Body of pancreas (tissue), 4 donors: ENCODE measurements around the gene GOLGA6L2. TPM values are rescaled to one million over a fixed set of nuclear protein-coding genes. Genes with fewer than 3 reads are reported as not detected.

Experiments
- ATAC-seq: fragments of 150-250 bp; one replicate; pipeline ENCODE4 v1.9.1; 2016
- DNase-seq, 4 donors: peaks; one replicate each; pipeline ENCODE4 v3.0.0-alpha.2; 2019
- H3K27ac ChIP-seq, 4 donors: fragments of 200-600 bp; sonication (generic); 1 replicate in 3 of 4; 2 replicates in 1 of 4; pipeline versions ENCODE4 v1.5.1 to v1.6.1; 2016 to 2019; ENCODE audit warnings: mild to moderate bottlenecking in 1 of 4, mixed read lengths in 1 of 4, moderate library complexity in 1 of 4
- H3K27me3 ChIP-seq, 2 donors: fragments of 200-600 bp; sonication (generic); one replicate each; pipeline ENCODE4 v1.6.0; 2016; ENCODE audit warnings: mild to moderate bottlenecking in 1 of 2
- H3K36me3 ChIP-seq, 2 donors: fragments of 200-600 bp; sonication (generic); replicated peaks in 1 of 2; 2 replicates each; pipeline ENCODE4 v1.5.1; 2016; ENCODE audit warnings: low read depth in 2 of 2; ENCODE audit not compliant: insufficient read depth in 1 of 2
- H3K4me1 ChIP-seq: fragments of 200-600 bp; sonication (generic); one replicate; pipeline ENCODE4 v1.6.0; 2016
- H3K4me3 ChIP-seq, 2 donors: fragments of 200-600 bp; sonication (generic); 1 replicate in 1 of 2; 2 replicates in 1 of 2; pipeline ENCODE4 v1.5.1; 2016 to 2019
- H3K9me3 ChIP-seq, 3 donors: fragments of 200-600 bp; sonication (generic); 1 replicate in 2 of 3; 2 replicates in 1 of 3; pipeline ENCODE4 v1.5.1; 2016
- CTCF ChIP-seq, 7 experiments: fragments of 450-650 bp in 4 of 7; fragments of 200-600 bp in 3 of 7; sonication (generic) in 3 of 7; IDR thresholded peaks; one replicate each; pipeline ENCODE4 v1.5.1; 2016 to 2019; ENCODE audit warnings: antibody characterized with exemption in 7 of 7
- POLR2A ChIP-seq, 3 donors: fragments of 450-650 bp; IDR thresholded peaks; one replicate each; pipeline ENCODE4 v1.6.1; 2016; ENCODE audit warnings: antibody characterized with exemption in 3 of 3, mild to moderate bottlenecking in 2 of 3
- WGBS, 2 donors: methylation state at CpG; one replicate each; pipeline ENCODE4 v1.1.5; 2017; 5-methylcytosine and 5-hydroxymethylcytosine counted together
- intact Hi-C: fragments of 100-400 bp; cut with DNase I; formaldehyde crosslinking; loops from one replicate; pipeline ENCODE4 v1.15.1; 2023
- total RNA-seq, 2 donors: library from RNA; depleted of rRNA; stranded (reverse); fragments of >200 nt; gene quantifications; one replicate each; pipeline ENCODE4 v1.1.0, GENCODE V29; 2016

GOLGA6L2 gene
- total RNA-seq, 2 donors from 2014 or later: not detected

- Histone ChIP-seq H3K9me3 (no peaks in the 10 kb centered on the region), H3K27me3 (no peaks in the 10 kb centered on the region), H3K4me3 (no peak overlapping the region), H3K4me1 (no peaks in the 10 kb centered on the region), H3K27ac (no peak overlapping the region), H3K36me3 (no peaks in the 10 kb centered on the region)
- TF ChIP-seq CTCF (IDR thresholded peaks at IDR 0.05) (no peak), POLR2A (IDR thresholded peaks at IDR 0.05) (no peak)
- WGBS, 2 donors: 73 to 77% methylated on average over 11 to 13 of the region's 13 CpGs
- DNase-seq (no peak), ATAC-seq (no peak)
- intact Hi-C loops: no loop called here
Measured at GRCh38 chr15:23424111-23424904, 22.7 kb downstream of the GOLGA6L2 start.

GRCh38 chr15:23422946-23423708 lies 23.9 kb downstream of the GOLGA6L2 start:
- WGBS, 2 donors: 70 to 73% methylated on average over 6 to 8 of the region's 8 CpGs
- DNase-seq (no peak), ATAC-seq (peak; percentile 45)

GRCh38 chr15:23422099-23422945 lies 24.7 kb downstream of the GOLGA6L2 start:
- Histone ChIP-seq H3K4me3 (no peak overlapping the region), H3K4me1 (no peaks in the 10 kb centered on the region), H3K9me3 (no peaks in the 10 kb centered on the region), H3K27me3 (no peaks in the 10 kb centered on the region), H3K36me3 (no peaks in the 10 kb centered on the region), H3K27ac (no peak overlapping the region)
- intact Hi-C loops: no loop called here
- TF ChIP-seq POLR2A (IDR thresholded peaks at IDR 0.05) (no peak), CTCF (IDR thresholded peaks at IDR 0.05) (no peak)
- WGBS, 2 donors: 71 to 75% methylated on average over 14 to 18 of the region's 18 CpGs
- no peak for ATAC-seq
- no peak for DNase-seq

More at GRCh38 chr15:23422946-23423708, 23.9 kb downstream of the GOLGA6L2 start:
- Histone ChIP-seq H3K27ac (no peak overlapping the region), H3K4me3 (no peak overlapping the region), H3K9me3 (no peaks in the 10 kb centered on the region), H3K4me1 (no peaks in the 10 kb centered on the region), H3K27me3 (no peaks in the 10 kb centered on the region), H3K36me3 (no peaks in the 10 kb centered on the region)
- intact Hi-C loops: no loop called here
- TF ChIP-seq POLR2A (IDR thresholded peaks at IDR 0.05) (no peak), CTCF (IDR thresholded peaks at IDR 0.05) (no peak)

GRCh38 chr15:23420806-23421575 lies 26.1 kb downstream of the GOLGA6L2 start:
- DNase-seq (no peak), ATAC-seq (no peak)
- WGBS, 2 donors: 61 to 71% methylated on average over 15 to 16 of the region's 16 CpGs
- H3K27ac ChIP-seq: no peak overlapping the region
- intact Hi-C loops: no loop called here
- no peaks in the 10 kb centered on the region for H3K27me3 ChIP-seq
- no peaks in the 10 kb centered on the region for H3K9me3 ChIP-seq
- no peaks in the 10 kb centered on the region for H3K36me3 ChIP-seq
- no peak for TF ChIP-seq POLR2A (IDR thresholded peaks at IDR 0.05)
- no peak for TF ChIP-seq CTCF (IDR thresholded peaks at IDR 0.05)
- H3K4me1 ChIP-seq: no peaks in the 10 kb centered on the region
- H3K4me3 ChIP-seq: no peak overlapping the region
